CD8-positive, alpha-beta memory T cell (primary cell): ENCODE data around the gene TPPP3. TPM values are rescaled to one million over a fixed set of nuclear protein-coding genes. Genes with fewer than 3 reads are reported as not detected.
A peak's percentile ranks its signal among the peaks of the same experiment; 100 is the strongest.

Experiments used
- CTCF ChIA-PET: fragments of 350-600 bp; sonication (Branson Sonifier 250); formaldehyde crosslinking; loops from one replicate; lab custom pipeline; 2021; ENCODE audit warnings: antibody characterized with exemption; lab: Charles Lee
- POLR2A ChIA-PET: fragments of 350-600 bp; sonication (Branson Sonifier 250); formaldehyde crosslinking; loops from one replicate; lab custom pipeline; 2021; ENCODE audit warnings: antibody characterized with exemption; lab: Charles Lee
- DNase-seq, 5 donors: peaks; one replicate each; pipeline versions ENCODE4 v3.0.0 to v3.0.0-alpha.2; 2020 to 2022; ENCODE audit warnings: mixed read lengths in 1 of 5
- H3K27ac ChIP-seq: one replicate; pipeline ENCODE4 v1.7.0; 2013; ENCODE audit warnings: low read depth, mild to moderate bottlenecking, low read length, moderate library complexity
- H3K27me3 ChIP-seq: 2 replicates; pipeline ENCODE4 v1.7.0; 2013; ENCODE audit warnings: low read length, mild to moderate bottlenecking; ENCODE audit not compliant: insufficient read depth, poor library complexity, severe bottlenecking
- H3K36me3 ChIP-seq: 2 replicates; pipeline ENCODE4 v1.7.0; 2013; ENCODE audit warnings: mild to moderate bottlenecking, low read length, moderate library complexity; ENCODE audit not compliant: insufficient read depth
- H3K4me1 ChIP-seq: 2 replicates; pipeline ENCODE4 v1.7.0; 2013; ENCODE audit warnings: mild to moderate bottlenecking, low read length, moderate library complexity; ENCODE audit not compliant: insufficient read depth
- H3K4me3 ChIP-seq: 2 replicates; pipeline ENCODE4 v1.7.0; 2013; ENCODE audit warnings: mild to moderate bottlenecking, low read length
- H3K9me3 ChIP-seq: 2 replicates; pipeline ENCODE4 v1.7.0; 2013; ENCODE audit warnings: mild to moderate bottlenecking, low read length
- H3K27ac Mint-ChIP-seq, 8 donors: one replicate each; pipeline ENCODE4 v1.8.0; 2020 to 2021; ENCODE audit warnings: mixed read lengths in 8 of 8, mild to moderate bottlenecking in 6 of 8, inconsistent platforms in 3 of 8, moderate library complexity in 3 of 8
- H3K27me3 Mint-ChIP-seq, 2 donors: one replicate each; pipeline ENCODE4 v1.8.0; 2020 to 2021; ENCODE audit warnings: mixed read lengths in 2 of 2, mild to moderate bottlenecking in 1 of 2, moderate library complexity in 1 of 2
- H3K36me3 Mint-ChIP-seq, 3 donors: one replicate each; pipeline ENCODE4 v1.8.0; 2020 to 2021; ENCODE audit warnings: mixed read lengths in 3 of 3, inconsistent platforms in 1 of 3, mild to moderate bottlenecking in 1 of 3
- H3K4me1 Mint-ChIP-seq, 3 donors: one replicate each; pipeline ENCODE4 v1.8.0; 2020 to 2021; ENCODE audit warnings: mixed read lengths in 3 of 3, inconsistent platforms in 1 of 3, mild to moderate bottlenecking in 1 of 3
- H3K4me3 Mint-ChIP-seq, 7 donors: one replicate each; pipeline ENCODE4 v1.8.0; 2020 to 2021; ENCODE audit warnings: mixed read lengths in 7 of 7, mild to moderate bottlenecking in 6 of 7, moderate library complexity in 4 of 7, inconsistent platforms in 2 of 7
- H3K9me3 Mint-ChIP-seq, 5 donors: one replicate each; pipeline ENCODE4 v1.8.0; 2020 to 2022; ENCODE audit warnings: mixed read lengths in 5 of 5, mild to moderate bottlenecking in 3 of 5, moderate library complexity in 2 of 5, inconsistent platforms in 1 of 5
- polyA plus RNA-seq: library from polyadenylated mRNA; unstranded; fragments of 300-500 nt; fragmentation: Illumina TruSeq; gene quantifications from one replicate; pipeline ENCODE4 v1.2.3, GENCODE V29; 2021
- total RNA-seq, 2 experiments: library from RNA; stranded (reverse); gene quantifications; one replicate each; pipeline ENCODE4 v1.2.3, GENCODE V29; 2021

Gene TPPP3
- total and polyA plus RNA-seq, 3 experiments from 2014 or later, result not detected

DNA sequence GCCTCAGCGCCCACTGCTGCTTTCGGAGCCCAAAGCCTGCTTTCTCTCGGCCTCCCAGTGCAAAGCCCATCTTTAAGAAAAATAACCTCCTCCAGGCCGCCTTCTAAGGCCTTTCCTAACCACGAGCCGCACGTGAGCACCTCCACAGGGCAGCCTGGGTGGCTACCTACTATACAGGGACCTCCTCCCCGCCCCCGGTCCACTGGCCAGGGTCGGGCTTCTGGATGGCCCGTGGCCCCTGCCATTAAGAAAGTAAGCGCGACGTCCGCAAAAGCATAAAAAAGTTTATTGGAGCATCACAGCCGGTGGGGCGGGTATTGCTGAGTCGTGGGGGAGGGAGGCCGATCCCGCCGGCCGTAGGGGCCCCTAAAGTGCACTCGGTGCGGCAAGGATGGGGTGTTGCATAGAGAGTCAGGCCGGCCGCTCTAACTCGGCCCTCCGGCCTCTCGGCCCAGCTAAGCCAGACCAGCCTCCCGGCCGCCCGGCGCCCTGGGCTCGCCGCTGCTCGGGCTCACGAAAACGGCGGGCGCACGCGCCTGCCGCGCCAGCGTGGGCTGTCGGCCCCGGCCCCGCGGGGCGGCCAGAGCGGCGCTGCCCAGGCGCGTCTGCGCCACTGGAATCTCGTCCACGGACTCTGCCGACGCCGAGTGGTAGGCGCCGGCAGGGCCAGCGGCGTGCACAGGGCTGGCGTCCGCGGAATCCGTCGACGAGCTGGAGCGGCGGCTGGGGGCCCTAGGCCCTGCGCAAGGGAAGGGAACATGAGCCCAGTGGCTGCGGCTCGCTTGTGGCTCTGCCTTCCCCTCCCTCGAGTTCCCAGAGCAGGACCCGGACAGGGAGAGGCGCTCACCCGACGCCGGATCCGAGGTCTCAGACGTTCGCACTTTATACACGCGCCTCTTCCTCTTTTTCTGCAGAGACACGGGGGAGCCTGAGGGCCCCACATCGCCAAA is 1.1 kb upstream of the TPPP3 start:
- Mint-ChIP-seq H3K9me3 (no peaks in the 10 kb centered on the region), H3K4me3 (peak overlapping the region in 6 of 7 donors; percentile 53 to 81 (median 68)), H3K27ac (no peak overlapping the region), H3K27me3 (peaks cover 25 to 34% of the 10 kb centered on the region in 2 donors), H3K4me1 (peaks cover 0 to 12% (median 4%) of the 10 kb centered on the region in 3 donors), H3K36me3 (no peaks in the 10 kb centered on the region)
- Histone ChIP-seq H3K9me3 (no peaks in the 10 kb centered on the region), H3K4me1 (peaks cover 8% of the 10 kb centered on the region), H3K27me3 (peaks cover 19% of the 10 kb centered on the region), H3K27ac (no peak overlapping the region), H3K36me3 (no peaks in the 10 kb centered on the region), H3K4me3 (no peak overlapping the region)
- POLR2A ChIA-PET, result interaction anchor here (0.6 kb wide), 1 partner anchor 1641 kb away, joined by 3 read pairs; no protein-coding TSS in a partner anchor
- CTCF ChIA-PET, result no interaction called here
- DNase-seq, result no peak

DNA sequence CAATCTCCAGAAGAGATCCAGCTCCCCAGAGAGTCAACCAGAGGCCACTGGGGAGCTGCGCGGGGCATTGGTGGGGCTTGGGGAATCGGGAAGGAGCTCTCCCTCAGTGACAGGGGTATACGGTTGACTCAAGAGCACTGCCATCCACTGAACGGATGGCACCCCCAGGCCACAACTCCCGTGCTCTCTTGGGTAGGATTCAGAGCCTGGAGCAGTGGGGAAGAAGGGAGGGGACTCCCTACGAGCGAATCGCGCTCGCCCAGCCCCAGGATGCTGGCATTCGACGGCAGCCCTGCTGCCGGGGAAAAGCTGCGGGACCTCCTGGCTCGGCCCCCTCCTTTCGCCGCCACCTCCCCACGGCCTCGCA is 473 bp upstream of the TPPP3 start:
- peaks cover 19% of the 10 kb centered on the region for H3K27me3 ChIP-seq
- H3K36me3 Mint-ChIP-seq, result no peaks in the 10 kb centered on the region
- POLR2A ChIA-PET, result interaction anchor here (0.6 kb wide), 1 partner anchor 1641 kb away, joined by 3 read pairs; no protein-coding TSS in a partner anchor
- no peaks in the 10 kb centered on the region for H3K9me3 ChIP-seq
- H3K36me3 ChIP-seq, result no peaks in the 10 kb centered on the region
- H3K9me3 Mint-ChIP-seq, result no peaks in the 10 kb centered on the region
- H3K4me3 Mint-ChIP-seq, result peak overlapping the region; percentile 37 to 70 (median 65)
- peaks cover 8% of the 10 kb centered on the region for H3K4me1 ChIP-seq
- H3K4me1 Mint-ChIP-seq, result peaks cover 0 to 12% (median 4%) of the 10 kb centered on the region in 3 donors
- DNase-seq, result no peak
- no peak overlapping the region for H3K4me3 ChIP-seq
- no peak overlapping the region for H3K27ac Mint-ChIP-seq
- H3K27ac ChIP-seq, result no peak overlapping the region
- CTCF ChIA-PET, result no interaction called here
- H3K27me3 Mint-ChIP-seq, result peaks cover 25 to 34% of the 10 kb centered on the region in 2 donors

DNA sequence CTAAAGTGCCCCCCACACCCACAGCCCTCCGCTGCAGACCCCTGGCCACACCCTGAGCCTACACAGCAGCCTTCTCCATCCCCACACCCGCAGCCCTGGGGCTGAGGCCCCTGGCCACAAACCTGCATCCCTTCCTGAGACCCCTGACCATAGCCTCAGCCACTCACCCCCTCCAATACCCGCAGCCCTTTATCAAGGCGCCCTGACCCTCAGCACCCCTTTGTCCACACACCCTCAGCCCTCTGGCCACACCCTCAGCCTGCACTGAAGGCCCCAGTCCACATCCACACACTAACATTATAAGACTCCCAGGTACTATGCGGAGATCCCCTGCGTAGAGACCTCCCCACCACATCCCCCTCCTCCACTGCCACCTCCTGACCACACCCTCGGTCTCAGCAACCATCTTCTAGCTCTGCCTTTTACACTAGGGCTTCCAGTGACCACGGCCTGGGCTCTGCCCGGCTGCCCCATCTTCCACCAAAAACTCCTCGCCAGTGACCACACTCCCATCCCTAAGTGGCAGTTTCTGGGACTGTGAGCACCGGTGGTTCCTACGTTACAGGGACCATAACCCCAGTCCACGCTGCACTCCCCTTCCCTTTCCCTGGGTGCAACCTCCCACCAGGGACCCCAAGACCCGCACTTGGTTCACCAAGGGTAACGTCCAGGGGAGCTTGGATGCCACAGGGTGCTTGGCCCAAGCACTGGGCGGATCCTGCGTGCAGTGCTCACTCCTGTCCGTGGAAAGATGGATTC is 818 bp downstream of the TPPP3 start:
- Histone ChIP-seq H3K4me3 (no peak overlapping the region), H3K9me3 (no peaks in the 10 kb centered on the region), H3K27ac (no peak overlapping the region), H3K4me1 (peaks cover 8% of the 10 kb centered on the region), H3K36me3 (no peaks in the 10 kb centered on the region), H3K27me3 (peaks cover 19% of the 10 kb centered on the region)
- Mint-ChIP-seq H3K4me1 (peaks cover 0 to 12% (median 4%) of the 10 kb centered on the region in 3 donors), H3K9me3 (no peaks in the 10 kb centered on the region), H3K36me3 (no peaks in the 10 kb centered on the region), H3K27ac (peak overlapping the region in 1 of 8 donors; percentile 15), H3K27me3 (peaks cover 25 to 34% of the 10 kb centered on the region in 2 donors), H3K4me3 (peak overlapping the region in 1 of 7 donors; percentile 4)
- ChIA-PET CTCF (interaction anchor here (0.8 kb wide), 1 partner anchor 58 kb away, joined by 3 read pairs; no protein-coding TSS in a partner anchor), POLR2A (no interaction called here)
- no peak for DNase-seq

DNA sequence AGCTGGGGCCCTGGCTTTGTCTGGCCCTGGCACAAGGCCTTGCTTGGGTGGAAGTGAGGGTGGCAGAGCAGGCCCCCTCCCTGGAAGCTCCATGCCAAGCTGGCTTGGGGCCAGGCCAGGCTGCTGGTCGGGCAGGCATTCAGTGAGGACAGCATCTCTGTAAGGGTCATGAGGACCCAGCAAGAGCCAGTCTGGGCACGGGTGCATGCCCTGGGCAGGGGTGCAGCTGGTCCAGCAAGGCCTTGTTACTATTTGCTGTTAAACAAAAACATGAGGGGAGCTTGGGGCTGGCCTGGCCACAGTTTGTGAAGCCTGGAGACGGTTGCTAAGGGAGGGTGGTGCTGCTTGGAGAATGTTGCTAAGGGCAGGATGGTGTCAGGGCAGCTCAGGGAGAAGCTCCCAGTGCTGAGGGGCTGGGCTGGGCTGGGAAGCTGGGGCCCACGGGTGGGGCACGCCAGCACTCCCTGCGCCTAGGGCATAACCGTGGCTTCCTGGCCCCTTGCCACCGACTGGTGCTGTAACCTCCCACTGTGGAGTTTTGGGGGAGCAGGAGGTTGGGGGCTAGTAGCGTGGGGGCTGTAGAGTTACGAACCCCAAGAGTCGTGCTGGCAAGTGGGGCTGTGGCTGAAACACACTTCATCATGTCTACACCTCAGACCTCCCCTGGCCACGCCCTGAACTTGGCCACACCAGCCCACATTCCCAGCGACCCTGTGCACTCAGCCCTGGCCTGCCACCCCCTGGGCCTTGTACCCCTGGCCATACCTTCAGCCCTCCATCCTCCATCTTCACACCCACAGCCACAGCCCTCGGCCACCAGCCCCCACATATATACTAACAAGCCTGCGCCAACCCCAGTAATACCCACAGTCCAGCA is 1.6 kb downstream of the TPPP3 start:
- Mint-ChIP-seq H3K4me1 (peaks cover 0 to 12% (median 4%) of the 10 kb centered on the region in 3 donors), H3K4me3 (no peak overlapping the region), H3K9me3 (no peaks in the 10 kb centered on the region), H3K27ac (peak overlapping the region in 1 of 8 donors; percentile 37), H3K27me3 (peaks cover 28 to 30% of the 10 kb centered on the region in 2 donors), H3K36me3 (no peaks in the 10 kb centered on the region)
- Histone ChIP-seq H3K27ac (no peak overlapping the region), H3K9me3 (no peaks in the 10 kb centered on the region), H3K4me3 (no peak overlapping the region), H3K4me1 (peaks cover 8% of the 10 kb centered on the region), H3K27me3 (peaks cover 19% of the 10 kb centered on the region), H3K36me3 (no peaks in the 10 kb centered on the region)
- no peak for DNase-seq
- ChIA-PET CTCF (no interaction called here), POLR2A (interaction anchor here (0.6 kb wide), 1 partner anchor 291 kb away, joined by 3 read pairs; no protein-coding TSS in a partner anchor)

DNA sequence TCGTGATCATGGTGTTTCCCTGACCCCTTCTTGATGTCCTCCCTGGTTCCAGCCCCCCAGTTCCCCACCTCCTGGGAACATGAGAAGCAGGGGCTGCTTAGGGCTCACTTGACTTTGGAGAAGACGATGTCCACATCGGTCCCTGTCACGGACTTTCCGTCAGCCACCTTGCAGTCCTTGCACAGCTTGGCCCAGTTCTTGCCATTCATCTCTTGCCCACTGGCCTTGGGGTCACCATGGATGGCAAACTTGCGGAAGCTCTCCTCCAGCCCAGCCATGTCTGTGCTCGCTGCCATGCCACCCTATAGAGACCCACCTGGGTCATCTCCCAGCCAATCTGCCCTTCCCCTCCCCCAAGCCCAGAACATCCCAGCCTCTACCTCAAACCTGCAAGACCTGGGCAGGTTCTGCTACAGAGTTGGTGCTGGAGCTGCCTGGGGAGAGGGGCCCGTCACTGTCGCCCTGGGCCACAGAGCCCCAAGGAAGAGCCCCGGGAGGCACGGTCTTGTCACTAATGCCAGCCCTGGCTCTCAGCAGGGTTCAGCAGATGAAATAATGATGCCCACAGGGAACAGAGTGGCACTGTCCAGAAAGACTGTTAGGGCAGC is 2.4 kb downstream of the TPPP3 start:
- Mint-ChIP-seq H3K4me1 (peaks cover 0 to 12% (median 4%) of the 10 kb centered on the region in 3 donors), H3K27ac (no peak overlapping the region), H3K9me3 (no peaks in the 10 kb centered on the region), H3K36me3 (no peaks in the 10 kb centered on the region), H3K4me3 (no peak overlapping the region), H3K27me3 (peaks cover 28 to 30% of the 10 kb centered on the region in 2 donors)
- peaks cover 8% of the 10 kb centered on the region for H3K4me1 ChIP-seq
- ChIA-PET CTCF (no interaction called here), POLR2A (interaction anchor here (0.6 kb wide), 1 partner anchor 290 kb away, joined by 3 read pairs; no protein-coding TSS in a partner anchor)
- no peak overlapping the region for H3K4me3 ChIP-seq
- H3K27me3 ChIP-seq, result peaks cover 19% of the 10 kb centered on the region
- H3K27ac ChIP-seq, result no peak overlapping the region
- no peaks in the 10 kb centered on the region for H3K9me3 ChIP-seq
- no peaks in the 10 kb centered on the region for H3K36me3 ChIP-seq
- DNase-seq, result no peak

DNA sequence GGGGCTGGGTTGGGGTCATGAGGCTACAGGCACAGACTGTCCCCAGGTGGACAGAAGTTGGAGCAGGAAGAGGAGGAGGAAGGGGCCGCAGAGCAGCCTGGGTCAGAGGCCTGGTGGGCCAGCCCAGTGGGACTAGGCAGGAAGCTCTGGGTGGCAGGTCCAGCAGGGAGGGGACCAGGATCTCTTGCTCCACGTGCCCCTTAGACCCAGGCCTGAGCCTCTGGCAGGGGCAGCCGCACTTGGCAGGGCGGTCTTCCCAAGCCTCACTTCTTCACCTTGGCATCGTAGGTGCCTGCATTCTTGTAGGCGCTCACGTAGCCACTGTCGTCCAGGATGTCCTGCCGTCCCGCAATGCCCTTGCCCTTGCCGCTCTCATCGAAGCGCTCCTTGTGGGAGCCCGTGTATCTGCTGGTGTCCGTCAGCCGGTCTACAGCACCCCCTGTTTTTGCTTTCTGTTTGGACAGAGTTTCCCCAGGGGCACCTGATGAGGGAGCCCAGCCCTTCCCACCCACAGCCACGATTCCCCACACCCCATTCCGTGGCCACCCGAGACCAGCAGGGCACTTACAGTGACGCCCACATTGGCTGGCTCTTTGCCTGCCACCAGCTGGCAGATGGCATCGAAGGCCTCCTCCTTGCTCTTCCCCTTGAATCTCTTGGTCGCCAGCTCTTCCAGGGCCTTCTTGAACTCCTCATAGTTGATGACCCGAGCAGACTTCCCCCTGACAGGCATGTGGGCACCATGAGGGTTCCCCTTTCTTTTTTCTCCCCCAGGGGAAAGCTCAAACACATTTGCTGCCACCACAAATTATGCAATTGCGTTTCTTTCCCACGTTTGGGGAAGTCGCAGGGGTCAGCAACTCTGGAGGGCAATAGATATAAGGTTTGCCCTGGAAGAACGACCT is 3.1 kb downstream of the TPPP3 start:
- Histone ChIP-seq H3K36me3 (no peaks in the 10 kb centered on the region), H3K4me3 (no peak overlapping the region), H3K4me1 (peaks cover 8% of the 10 kb centered on the region), H3K27me3 (peaks cover 15% of the 10 kb centered on the region), H3K27ac (no peak overlapping the region), H3K9me3 (no peaks in the 10 kb centered on the region)
- Mint-ChIP-seq H3K27me3 (peaks cover 22 to 24% of the 10 kb centered on the region in 2 donors), H3K4me1 (peaks cover 0 to 9% (median 4%) of the 10 kb centered on the region in 3 donors), H3K27ac (no peak overlapping the region), H3K4me3 (no peak overlapping the region), H3K36me3 (no peaks in the 10 kb centered on the region), H3K9me3 (no peaks in the 10 kb centered on the region)
- POLR2A ChIA-PET, result no interaction called here
- CTCF ChIA-PET, result no interaction called here
- no peak for DNase-seq
